ENCODE measurements around the gene TGM6.

TGM6 gene

GRCh38 chr20:2397595-2398145 is 17.0 kb downstream of the TGM6 start:
- TF ChIP-seq OSR1 (CRISPR knock-in tag; IDR thresholded peaks at IDR 0.05) (no peak), CSRNP3 (CRISPR knock-in tag; IDR thresholded peaks at IDR 0.05) (no peak)
- ATAC-seq, result no peak

GRCh38 chr20:2398449-2398848 is 17.7 kb downstream of the TGM6 start:
- TF ChIP-seq CSRNP3 (CRISPR knock-in tag; IDR thresholded peaks at IDR 0.05) (no peak), TOX (CRISPR knock-in tag; IDR thresholded peaks at IDR 0.05; ENCODE audit: borderline replicate concordance) (no peak), TSHZ2 (CRISPR knock-in tag; IDR thresholded peaks at IDR 0.05) (no peak), PATZ1 (CRISPR knock-in tag; IDR thresholded peaks at IDR 0.05; ENCODE audit: borderline replicate concordance) (no peak), CSDC2 (CRISPR knock-in tag; IDR thresholded peaks at IDR 0.05) (no peak), CREB5 (CRISPR knock-in tag; IDR thresholded peaks at IDR 0.05; ENCODE audit: low read depth) (no peak), GLIS3 (CRISPR knock-in tag; IDR thresholded peaks at IDR 0.05) (no peak), TCF4 (CRISPR knock-in tag; IDR thresholded peaks at IDR 0.05; ENCODE audit: borderline replicate concordance) (no peak), ISL1 (CRISPR knock-in tag; IDR thresholded peaks at IDR 0.05) (no peak), POU6F1 (CRISPR knock-in tag; IDR thresholded peaks at IDR 0.05; ENCODE audit: borderline replicate concordance, low read depth) (no peak), BACH2 (CRISPR knock-in tag; IDR thresholded peaks at IDR 0.05; ENCODE audit: borderline replicate concordance) (no peak), ZFP30 (CRISPR knock-in tag; IDR thresholded peaks at IDR 0.05) (no peak)
- no peak for ATAC-seq

GRCh38 chr20:2399390-2399789 is 18.7 kb downstream of the TGM6 start:
- TF ChIP-seq POU6F1 (CRISPR knock-in tag; IDR thresholded peaks at IDR 0.05; ENCODE audit: borderline replicate concordance, low read depth) (no peak), RARB (CRISPR knock-in tag; IDR thresholded peaks at IDR 0.05) (no peak), ZC3H10 (CRISPR knock-in tag; IDR thresholded peaks at IDR 0.05) (no peak), ZFP3 (CRISPR knock-in tag; IDR thresholded peaks at IDR 0.05) (no peak), BACH2 (CRISPR knock-in tag; IDR thresholded peaks at IDR 0.05; ENCODE audit: borderline replicate concordance) (no peak), CSRNP3 (CRISPR knock-in tag; IDR thresholded peaks at IDR 0.05) (no peak), CREB5 (CRISPR knock-in tag; IDR thresholded peaks at IDR 0.05; ENCODE audit: low read depth) (no peak), PPARA (CRISPR knock-in tag; IDR thresholded peaks at IDR 0.05; ENCODE audit: borderline replicate concordance) (no peak), ZNF8 (CRISPR knock-in tag; IDR thresholded peaks at IDR 0.05) (no peak), ARNTL (CRISPR knock-in tag; IDR thresholded peaks at IDR 0.05; ENCODE audit: borderline replicate concordance, low read depth) (no peak), ISL1 (CRISPR knock-in tag; IDR thresholded peaks at IDR 0.05) (no peak), PATZ1 (CRISPR knock-in tag; IDR thresholded peaks at IDR 0.05; ENCODE audit: borderline replicate concordance) (no peak)

More at GRCh38 chr20:2399390-2399789, 18.7 kb downstream of the TGM6 start:
- no peak for ATAC-seq

Measured in SK-N-SH treated with all-trans-retinoic acid at 6 μM for 48 hours (cell line).